CD4-positive, alpha-beta T cell treated with Interferon gamma for 1 hour (primary cell): ENCODE data around the gene TPCN1.

ENCODE experiments used
- DNase-seq: peaks from one replicate; pipeline ENCODE4 v3.0.0-alpha.2; 2020

The TPCN1 gene

DNA sequence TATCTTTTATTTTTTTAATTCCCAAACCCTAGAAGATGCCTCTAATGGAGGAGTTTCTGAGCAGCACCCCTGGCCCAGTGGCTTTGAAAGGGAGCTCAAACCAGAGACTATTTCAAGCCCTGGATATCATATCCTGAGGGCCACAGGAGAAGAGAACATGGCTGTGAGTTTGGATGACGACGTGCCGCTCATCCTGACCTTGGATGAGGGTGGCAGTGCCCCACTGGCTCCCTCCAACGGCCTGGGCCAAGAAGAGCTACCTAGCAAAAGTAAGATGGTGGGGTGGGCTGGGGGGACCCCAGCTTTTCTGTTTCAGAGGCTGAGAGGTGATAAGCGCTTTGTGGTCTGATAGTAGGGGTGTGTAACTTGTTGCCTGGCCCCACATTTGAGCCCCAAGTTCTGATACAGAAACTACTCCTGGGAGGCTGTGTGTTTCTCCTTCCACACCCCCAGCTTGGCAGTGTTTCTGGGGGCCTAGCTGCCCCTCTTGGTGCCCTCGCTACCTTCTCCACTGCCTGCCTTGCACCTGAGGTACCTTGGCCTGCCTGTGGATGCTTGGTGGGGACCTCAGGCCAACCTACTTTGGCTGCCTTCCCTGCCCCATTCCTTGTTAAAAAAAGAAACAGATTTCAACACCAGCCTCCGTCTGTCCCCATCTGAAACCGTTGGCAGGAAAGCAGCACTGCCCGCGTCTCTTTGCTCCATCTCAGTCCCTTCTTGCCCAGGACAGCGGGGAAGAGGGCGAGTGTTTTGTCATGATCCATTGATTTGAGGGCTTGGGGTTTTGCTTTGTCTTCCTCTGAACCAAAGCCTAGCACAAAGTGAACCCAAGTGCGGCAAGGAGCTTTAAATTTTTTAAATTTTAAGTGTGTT is 5.7 kb downstream of the TPCN1 start:
- DNase-seq: no peak

DNA sequence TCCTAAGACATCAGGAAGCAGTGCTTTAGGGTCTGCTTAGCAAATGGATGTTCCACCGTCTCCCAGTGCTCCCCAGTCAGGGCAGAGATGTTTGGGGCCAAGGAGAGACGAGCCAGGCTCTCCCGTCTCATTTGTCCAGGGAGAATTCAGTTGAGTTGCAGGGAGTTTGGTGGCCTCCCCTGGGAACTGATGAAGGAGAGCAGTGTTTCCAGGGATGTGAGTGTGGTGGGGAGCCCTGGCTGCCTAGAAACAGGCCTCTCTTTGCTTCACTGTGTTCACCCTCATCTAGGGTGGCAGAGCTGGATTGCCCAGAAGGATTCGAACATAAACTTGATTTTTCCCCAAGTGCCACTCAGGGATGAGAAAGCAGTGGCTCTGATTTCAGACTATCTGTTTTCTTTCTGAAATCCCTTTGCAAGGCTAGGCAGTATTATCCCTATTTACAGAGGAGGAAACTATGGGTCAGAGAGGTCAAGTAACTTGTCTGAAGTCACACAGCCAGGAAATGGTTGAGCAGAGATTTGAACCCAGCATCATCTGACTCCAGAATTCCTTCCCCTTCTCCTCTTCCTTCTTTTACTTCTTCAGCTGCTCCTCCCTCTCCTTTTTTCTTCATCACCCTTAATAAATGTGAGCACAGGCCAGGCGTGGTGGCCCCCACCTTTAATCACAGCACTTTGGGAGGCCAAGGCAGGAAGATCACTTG is 6.6 kb downstream of the TPCN1 start:
- DNase-seq: no peak

DNA sequence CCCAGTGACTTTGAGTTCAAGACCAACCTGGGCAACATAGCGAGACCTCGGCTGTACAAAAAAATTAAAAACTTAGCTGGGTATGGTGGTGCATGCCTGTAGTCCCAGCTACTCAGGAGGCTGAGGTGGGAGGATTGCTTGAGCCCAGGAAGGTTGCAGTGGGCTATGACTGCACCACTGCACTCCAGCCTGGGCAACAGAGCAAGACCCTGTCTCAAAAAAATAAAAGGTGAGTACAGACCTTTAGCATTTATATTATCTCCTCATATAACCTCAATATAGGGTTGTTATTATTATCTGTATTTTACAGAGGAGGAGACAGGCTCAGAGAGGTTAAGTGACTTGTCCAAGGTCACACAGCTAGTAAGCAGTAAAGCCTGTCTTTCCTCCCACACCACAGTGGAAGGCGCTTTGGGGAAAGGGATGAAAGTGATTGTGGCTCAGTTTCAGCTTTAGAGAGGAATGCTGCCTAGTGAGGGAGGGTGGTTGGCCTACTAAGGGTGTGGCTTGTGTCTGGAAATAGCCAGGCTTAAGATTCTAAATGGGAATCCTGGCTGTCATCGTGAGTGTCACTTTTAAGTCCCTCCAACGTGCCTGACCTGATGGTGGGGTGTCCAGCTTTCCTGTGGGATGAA is 7.2 kb downstream of the TPCN1 start:
- no peak for DNase-seq

DNA sequence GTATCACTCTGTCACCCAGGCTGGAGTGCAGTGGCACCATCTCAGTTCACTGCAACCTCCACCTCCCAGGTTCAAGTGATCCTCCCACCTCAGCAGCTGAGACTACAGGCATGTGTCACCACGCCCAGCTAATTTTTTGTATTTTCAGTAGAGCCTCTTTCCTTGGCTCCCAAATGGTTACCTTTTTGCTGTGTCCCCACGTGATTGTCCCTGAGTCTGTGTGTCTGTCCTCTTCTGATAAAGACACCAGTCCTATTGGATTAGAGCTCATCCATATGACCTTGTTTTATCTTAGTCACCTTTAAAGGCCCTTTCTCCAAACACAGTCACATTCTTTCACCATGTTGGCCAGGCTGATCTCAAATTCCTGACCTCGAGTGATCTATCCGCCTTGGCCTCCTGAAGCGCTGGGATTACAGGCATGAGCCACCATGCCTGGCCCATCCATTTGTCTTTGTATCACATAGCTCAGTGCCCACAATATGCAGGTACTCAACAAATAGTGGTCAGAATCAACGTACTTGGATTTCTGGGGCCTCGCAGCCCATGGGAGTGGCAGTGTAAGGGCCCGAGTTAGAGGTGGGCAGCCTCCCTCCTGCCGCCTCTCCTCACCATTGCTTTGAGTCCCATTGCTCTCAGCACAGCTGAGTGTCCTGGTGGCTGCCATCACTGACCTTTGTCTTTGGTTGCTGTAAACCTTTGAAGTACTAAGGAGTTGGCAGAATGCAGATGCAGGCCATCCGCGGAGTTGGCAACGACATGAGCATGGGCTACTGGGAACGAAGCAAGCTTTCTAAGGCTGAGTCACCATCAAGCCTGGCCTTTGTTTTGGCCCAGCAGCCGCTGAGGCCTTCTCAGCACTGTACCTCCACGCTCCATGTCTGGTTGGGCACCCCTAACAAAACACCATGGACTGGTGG is 9.3 kb downstream of the TPCN1 start:
- DNase-seq: no peak

DNA sequence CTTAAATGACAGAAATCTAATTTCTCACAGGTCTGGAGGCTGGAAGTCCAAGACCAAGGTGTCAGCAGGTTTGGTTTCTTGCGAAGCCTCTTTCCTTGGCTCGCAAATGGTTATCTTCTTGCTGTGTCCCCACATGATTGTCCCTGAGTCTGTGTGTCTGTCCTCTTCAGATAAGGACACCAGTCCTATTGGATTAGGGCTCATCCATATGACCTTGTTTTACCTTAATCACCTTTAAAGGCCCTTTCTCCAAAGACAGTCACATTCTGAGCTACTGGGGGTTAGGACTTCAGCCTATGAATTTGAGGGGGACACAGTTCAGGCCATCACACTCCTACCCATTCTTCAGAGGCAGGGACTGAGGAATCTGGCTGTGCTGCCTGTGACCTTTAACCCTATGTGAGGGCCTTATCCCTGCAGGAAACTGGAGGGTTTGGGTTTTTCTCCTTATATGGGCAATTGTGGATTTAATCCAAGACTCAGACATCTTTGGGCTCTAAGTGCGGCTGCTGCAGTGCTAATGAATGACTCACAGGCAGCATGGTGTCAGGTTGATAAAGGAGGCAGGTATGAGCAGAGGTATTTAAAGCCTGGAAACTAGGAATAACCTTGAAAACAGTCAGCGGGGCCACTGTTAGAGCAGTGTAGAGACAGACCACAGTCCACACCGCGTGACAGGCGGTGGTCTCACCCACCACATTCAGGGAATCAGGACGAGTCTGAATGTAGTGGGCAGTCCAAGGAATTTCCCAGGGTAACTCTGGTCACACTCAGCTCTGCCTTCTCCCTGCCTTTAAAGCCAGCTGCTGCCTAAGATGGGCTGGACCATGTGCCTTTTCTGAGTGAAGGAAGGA is 10.2 kb downstream of the TPCN1 start:
- no peak for DNase-seq

DNA sequence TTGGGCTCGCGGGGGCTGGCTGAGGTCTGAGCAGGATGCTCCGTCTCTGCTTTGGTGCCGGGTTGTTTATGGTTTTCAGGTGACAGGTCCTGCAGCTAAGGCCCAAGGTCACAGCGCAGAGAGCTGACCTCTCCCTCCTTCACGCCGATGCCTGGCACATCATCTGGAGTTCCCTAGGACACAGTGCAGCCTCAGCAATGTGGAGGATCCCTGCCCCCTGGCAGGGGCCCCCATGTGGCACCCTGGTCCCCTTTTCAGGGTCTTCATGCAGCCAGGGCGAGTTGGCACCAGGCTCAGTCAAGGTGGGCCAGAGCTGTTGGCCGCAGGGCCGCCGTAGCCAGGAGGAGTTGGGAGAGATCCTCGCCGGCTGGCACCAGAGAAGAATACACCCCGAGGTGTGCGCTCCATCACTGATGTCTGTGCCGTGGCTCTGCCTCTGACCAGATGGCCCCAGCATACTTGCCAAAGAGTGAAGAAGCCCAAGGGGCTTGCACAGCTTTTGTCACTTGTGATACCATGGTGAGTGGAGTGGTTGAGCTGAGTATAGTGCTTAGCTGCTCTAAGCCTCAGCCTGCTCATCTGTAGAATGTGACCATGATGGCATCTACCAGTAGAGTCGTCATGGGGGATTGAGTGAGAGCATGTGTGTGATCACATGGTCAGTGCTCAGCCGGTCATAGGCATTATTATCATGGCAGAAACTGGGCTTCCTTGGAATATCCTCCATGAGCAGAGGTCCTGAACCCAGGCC is 11.0 kb downstream of the TPCN1 start:
- no peak for DNase-seq

DNA sequence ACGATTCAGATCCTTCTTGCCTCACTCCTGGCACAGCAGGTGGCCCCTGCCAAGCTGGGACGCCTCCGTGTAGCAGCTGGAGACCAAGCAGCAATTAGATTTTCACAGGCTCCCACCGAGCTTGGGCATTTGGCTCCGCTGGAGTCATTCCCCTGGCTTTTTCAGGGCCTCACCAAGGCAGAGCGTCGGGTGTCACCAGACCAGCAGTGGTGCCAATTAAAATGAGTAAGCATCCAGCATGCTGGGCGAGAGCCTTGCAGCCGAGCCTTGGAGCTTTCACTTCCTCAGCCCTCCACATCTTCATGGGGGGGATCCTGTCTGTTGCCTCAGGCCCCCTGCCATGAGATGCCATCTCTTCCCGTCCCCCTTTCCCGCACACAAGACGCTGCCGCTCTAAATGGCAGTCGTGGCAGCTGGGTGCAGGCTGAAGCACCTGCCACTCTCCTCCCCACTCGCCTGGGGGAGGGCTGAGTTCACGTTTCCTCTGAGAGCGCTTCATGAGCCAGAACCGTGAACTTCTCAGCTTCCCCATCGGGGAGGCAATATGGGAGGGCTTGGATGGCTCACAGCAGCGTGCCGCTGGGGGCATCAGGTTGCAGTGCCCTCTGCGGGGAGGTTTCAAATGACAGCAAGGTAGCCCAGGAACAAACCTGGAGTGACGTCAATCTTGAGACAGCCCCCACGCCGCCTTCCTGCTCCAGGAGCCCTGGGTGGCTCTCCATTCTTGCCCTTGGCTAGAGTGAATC is 11.7 kb downstream of the TPCN1 start:
- peak; percentile 84 for DNase-seq

DNA sequence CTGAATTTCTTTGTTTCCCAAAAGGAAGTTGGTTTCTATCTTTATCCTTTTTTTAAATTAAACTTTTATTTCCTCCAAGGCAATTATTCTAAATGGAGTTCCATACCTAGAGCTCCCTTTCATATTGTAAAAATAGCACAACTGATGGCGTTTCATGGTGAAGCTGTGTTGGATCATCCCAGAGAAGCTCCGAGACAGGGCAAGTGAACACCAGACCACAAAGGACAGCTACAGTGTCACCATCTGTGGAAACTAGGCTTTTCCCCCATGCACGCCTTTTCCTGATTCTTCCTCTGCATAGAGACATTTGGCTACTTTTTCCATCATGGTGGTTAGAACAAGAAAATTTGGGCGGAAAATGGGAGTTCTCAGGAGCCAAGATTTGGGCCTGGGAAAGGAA is 12.7 kb downstream of the TPCN1 start:
- no peak for DNase-seq

DNA sequence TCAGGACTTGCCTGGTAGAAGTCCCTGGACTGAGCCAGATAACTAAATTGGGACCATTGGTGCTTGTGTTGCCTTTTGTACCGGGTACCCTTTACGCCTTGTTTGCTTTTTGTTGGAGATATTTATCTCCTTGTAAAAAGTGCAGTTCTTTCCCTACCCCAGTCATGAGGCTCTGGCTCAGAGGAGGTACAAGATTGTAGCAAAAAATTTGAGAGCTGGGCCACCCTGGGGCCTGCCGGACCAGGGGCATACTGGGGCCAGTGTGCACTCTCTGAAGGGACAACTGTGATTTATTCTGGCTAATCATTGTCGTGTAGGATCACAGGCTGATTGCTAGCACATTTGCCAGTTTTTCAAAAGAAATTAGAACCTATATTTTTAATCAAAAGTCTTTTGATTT is 13.2 kb downstream of the TPCN1 start:
- DNase-seq: no peak

DNA sequence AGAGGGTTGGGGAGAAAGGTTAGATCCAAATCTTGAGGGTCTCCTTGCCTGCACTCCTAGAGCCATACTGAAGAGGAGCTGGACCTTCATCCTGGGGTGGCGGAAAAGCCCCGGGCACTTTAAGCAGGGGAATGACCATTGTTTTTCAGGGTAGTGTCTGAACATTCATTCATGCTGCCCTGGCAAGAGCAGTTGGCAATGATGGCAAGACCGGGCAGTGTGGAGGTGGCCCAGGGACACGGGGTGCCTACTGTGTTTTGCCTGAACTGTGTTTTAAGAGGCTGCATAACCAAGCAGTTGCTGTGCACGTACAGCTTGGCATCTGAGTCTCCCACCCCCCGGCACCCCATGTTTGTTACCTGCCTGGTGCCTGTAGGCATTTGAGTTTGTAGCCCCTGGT is 14.7 kb downstream of the TPCN1 start:
- no peak for DNase-seq

DNA sequence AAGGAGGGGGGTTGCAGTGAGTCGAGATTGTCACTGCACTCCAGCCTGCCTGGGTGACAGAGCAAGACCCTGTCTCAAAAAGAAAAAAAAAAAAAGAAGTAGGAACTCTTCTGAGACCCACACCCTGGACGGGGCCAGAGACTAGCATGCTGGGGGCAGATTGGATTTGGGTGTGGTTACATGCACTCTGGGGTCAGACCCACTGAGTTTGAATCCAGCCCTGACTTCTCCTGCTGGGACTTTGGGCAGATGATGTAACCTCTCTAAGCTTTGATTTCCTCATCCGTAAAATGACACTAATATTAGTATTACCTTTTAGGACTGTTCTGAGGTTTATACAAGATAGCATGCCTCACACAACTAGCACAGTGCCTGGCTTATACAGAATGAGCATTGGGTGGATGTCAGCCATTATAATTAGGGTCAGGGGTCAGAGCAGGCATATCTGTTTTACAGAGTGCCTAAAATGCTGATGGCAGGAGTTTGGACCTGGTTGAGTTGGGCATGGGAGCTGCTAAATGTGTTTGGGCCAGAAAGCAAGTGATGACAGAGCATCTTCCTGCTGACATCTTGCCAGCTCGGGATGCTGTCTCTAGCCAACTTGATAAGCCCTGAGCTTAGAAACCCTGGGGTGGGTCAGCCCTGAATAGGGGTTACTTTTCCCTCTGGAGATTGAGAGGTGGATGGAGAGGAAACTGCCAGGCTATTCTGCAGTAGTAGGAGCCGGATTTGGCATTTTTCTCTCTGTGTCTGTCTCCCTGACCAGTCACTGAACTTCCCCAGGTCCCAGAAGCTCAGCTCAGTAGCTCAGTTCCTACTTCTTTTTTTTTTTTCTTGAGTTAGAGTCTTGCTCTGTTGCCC is 15.5 kb downstream of the TPCN1 start:
- DNase-seq: no peak

DNA sequence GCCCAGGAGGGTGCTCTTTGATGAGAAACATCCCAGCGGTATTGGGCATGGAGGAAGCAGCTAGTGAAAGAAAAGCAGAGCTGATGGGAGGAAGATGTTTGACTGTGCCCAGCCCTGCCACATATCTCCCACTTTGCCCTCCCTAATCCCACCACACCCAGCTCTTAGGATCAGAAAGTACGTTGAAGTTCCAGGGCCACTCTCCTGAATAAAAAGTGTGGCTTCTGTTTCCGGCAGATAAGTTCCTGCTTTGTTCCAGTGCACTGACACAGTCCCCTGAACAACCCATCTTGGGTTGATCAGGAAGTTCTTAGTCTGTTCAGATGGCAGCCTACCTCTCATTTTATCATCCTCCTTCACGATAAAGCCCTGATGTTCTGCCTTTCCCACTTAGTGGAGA is 16.5 kb downstream of the TPCN1 start:
- DNase-seq: no peak

DNA sequence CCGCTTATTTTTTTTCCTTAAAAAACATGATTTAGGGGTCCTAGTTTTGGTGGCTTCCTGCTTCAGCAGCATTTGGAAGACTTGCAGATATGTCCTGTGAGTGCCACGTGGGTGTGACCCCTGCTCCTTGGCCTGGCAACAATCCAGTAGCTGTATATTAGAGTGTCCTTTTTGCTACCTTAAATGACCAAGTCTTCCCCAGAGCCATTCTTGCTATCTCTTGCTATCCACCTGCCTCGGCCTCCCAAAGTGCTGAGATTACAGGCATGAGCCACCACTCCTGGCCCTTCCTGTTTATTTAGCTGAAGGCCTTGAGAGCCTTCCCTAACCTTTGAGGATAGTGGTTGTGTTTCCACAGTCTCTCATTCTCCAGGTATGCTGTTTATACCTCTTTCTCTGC is 17.0 kb downstream of the TPCN1 start:
- no peak for DNase-seq

DNA sequence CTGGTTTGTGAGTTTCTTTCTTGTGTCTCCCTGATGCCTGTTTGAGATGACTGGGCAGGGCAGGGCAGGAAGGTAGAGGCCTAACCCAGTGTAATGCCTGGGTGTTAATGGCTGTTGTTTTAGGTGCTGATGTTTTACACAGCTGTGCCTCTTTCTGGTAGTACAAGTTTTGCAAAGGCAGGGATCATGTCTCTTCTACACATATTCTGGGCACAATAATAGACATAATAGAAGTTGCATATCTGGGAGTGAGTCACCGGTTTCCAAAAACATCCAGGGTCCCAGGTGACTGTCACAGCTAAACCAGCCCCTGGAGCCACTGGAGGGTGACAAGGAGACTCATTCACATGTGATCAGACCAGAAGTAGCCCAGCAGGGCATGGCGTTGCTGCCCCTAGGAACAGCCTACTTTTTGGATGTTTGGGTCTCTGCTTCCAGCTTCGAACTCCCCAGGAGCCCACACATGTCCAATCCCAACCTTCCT is 18.1 kb downstream of the TPCN1 start:
- DNase-seq: no peak

DNA sequence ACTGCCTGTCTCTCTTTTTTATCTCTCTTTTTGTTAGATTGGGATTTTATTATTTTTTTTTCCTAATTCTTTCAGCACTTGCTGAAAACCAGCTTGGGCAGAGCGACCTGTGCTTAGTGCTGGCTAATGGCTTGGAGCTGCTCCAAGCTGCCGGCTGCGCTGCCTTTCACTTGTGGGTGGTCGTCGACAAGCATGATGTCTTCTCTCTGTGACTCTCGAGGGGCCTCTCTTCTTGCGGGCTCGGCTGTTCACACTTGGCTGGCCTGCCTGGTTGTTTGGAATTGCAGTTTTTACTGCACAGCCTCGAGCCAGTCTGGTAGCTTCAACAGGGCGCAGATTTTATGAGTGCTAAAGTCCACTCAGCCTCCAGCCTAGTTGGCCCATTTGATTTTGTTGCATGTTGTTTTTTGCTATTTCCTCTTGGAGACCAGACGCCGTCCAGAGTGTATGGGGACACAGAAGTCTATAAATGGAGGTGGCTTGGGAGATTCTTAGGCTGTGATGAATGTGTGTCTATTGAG is 18.6 kb downstream of the TPCN1 start:
- DNase-seq: no peak

DNA sequence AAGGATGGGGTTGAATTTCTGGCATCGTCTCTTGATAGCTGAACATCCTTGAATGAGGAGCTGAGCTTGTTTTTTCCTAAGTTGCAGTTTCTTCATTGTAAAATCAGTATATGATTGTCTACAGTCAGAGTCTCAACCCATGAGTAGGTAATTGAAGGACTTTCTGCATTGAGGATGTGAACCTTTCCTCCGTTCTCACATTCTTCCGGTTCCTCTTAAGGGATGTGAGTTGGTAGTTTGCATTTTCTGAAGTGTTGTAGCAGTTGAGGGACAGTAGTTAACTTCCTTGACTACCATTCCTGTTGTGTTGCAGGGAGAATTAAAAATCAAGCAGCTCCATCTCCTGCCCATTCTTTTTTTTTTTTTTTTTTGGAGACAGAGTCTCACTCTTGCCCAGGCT is 19.1 kb downstream of the TPCN1 start:
- DNase-seq: no peak

DNA sequence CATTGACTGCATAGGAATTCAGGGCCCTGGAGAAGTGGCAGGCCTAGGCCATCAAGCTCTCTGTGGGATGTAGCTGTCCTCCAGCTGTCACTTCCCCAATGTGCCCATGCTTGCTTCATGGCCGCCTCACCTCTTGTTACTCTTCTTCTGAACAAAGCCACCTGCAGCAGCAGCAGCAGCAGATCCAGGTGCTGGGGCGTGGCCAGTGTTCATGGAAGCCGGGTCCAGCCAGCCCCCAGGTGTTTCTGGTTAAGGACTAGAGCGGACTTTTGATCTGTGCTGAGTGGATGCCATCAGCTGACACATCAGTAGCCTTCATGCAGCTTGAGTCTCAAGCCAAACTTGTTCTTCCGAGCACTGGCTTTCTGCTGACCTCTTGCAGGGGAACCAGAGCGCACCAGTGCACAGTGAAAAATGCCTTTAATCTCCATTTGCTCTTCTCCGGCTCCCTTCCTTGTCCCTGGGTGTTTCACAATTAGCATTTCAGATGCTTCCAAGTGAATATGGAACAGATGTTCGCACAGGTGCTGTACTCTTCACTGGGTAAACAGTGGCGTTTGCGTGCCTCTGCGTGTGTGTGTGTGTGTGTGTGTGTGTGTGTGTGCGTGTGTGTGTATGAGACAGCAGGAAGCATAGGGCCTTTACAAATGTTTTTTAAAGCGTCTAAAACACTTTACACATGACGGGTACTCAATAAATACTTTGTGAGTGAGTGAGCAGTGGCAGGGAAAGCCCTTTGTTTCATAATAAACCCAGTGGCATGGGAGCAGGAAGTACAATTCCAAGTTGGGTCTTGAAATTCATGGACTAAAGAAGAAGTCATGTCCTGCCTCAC is 20.1 kb downstream of the TPCN1 start:
- no peak for DNase-seq

DNA sequence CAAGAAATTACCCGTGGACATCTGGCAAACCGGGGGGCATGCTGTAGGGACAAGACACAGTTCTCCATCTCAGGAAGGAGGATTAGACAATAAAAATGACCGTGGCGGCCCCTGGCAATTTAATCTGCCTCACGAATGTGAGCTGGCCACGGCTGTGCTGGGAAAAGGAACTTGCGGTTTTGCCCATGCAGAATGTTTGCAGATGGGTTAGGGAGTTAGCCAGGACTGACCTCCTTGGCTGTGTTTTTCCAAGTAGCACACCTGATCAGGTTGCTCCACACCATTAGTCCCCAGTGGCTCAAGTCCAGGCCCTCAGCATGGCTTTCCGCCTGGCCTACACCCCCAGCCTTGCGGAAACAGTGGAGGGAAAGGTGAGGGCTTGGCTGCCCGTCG is 20.8 kb downstream of the TPCN1 start:
- no peak for DNase-seq
